ENCODE data around the gene CCDC186. TPM values are rescaled to one million over a fixed set of nuclear protein-coding genes. Genes with fewer than 3 reads are reported as not detected.

Gene CCDC186
- total RNA-seq, 1 donor, result 14.6 TPM

DNA sequence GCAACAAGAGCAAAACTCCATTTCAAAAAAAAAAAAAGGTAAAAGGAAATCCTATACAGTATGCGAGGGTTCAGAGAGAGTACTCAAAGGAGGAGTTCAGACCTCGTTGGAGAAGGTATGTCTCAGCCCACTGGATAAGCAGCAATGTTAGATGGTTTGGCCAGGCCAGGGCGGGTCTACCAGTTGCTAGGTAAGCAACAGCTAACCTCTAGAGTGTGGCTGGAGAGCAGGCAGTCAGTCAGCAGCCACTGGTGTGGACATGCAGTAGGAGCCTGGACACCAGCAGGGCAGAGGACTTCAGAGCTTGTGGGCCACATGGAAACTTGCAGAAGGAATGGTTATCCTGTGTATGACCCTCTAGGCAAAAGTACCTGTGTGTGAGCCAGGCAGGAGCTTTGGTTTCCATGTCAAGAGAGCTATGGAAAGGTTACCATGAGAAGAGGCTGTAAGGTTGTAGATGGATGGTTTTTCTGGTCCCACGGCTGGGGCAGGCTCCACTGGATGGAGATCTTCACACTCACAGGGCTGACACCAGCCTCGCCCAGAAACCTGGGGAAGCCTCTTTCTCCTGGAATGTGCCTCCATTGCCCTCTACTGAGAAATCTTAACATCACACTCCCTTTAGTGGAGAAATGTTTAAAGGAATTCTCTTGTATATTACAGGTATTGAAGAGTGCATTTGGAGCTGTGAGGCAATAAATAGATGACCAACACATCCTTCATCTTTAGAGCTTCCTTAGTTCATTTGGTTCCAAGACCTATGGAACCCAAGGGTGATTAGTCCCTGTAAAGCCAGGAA, 63.6 kb downstream of the CCDC186 start:
- DNase-seq (ENCODE audit: low read depth), result no peak
- TF ChIP-seq, protein P1, sequence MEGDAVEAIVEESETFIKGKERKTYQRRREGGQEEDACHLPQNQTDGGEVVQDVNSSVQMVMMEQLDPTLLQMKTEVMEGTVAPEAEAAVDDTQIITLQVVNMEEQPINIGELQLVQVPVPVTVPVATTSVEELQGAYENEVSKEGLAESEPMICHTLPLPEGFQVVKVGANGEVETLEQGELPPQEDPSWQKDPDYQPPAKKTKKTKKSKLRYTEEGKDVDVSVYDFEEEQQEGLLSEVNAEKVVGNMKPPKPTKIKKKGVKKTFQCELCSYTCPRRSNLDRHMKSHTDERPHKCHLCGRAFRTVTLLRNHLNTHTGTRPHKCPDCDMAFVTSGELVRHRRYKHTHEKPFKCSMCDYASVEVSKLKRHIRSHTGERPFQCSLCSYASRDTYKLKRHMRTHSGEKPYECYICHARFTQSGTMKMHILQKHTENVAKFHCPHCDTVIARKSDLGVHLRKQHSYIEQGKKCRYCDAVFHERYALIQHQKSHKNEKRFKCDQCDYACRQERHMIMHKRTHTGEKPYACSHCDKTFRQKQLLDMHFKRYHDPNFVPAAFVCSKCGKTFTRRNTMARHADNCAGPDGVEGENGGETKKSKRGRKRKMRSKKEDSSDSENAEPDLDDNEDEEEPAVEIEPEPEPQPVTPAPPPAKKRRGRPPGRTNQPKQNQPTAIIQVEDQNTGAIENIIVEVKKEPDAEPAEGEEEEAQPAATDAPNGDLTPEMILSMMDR (IDR thresholded peaks at IDR 0.05; ENCODE audit: insufficient read depth, low read length), result peak; percentile 32
- no peak overlapping the region for H3K4me3 ChIP-seq (ENCODE audit: low read depth, low read length)

GRCh38 chr10:114103284-114103683, 70.7 kb downstream of the CCDC186 start:
- no peak overlapping the region for H3K4me3 ChIP-seq (ENCODE audit: low read depth, low read length)
- TF ChIP-seq, protein P1 (IDR thresholded peaks at IDR 0.05; ENCODE audit: insufficient read depth, low read length), result peak; percentile 50
- DNase-seq (ENCODE audit: low read depth), result peak; percentile 77

DNA sequence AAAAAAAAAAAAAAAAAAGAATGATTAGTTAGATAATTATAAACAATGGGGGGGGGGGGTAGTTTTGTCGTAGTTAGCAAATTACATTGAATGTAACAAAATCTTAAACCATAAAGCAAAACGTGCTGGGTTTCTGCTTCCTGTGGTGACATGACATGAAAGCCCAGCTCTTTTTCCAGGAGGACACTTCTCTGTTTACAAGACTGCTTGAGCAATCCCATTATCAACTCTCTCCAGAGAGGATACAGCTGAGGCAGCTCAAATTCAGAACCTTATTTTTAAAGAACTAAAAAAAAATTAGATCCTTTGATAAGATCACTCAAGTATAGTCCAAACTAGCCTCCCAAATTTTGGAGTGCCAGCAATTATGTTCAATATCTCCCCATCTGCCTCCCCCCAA, 71.7 kb downstream of the CCDC186 start:
- DNase-seq (ENCODE audit: low read depth), result no peak
- TF ChIP-seq, protein P1 (IDR thresholded peaks at IDR 0.05; ENCODE audit: insufficient read depth, low read length), result no peak
- no peak overlapping the region for H3K4me3 ChIP-seq (ENCODE audit: low read depth, low read length)

DNA sequence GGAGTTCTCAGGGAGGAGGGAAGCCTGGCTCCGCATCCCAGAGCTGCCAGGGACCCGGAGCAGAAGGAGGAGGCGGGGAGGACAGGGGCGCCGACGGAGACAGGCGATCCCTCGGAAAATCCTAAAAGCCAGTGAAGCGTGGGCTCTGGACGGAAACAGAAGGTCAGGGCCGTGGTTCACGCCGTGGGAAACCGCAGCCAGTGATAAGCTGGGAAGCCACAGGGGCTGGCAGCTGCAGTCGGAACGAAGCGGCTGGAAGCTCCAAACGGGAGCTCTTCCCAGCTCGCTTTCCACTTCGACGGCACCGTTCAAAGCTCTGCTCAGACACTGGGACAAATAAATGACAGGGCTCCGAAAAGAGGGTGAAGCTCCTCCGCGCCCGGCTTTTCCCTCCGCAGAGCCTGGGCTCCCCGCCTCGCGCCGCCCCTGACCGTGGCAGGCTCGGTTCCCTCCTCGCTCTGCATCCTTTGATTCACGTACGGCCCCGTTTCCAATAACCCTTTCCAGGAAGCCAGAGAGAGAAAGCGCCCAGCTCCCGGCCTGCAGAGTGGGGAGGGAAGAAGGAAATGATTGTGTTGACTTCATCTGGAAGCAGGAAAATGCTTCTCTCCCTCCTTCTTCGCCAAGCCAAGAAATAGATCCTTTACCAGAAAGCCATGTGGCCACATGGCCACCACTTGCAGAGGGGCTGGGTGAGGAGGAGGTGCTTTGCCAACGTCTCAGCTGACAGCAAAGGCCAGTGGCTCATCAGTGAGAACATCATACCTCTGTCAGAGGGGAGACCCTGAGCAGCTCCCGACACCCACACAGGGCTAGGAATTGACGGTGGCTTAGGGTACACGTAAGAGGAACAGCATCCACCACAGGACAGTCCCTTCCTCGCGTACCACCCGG, 72.9 kb downstream of the CCDC186 start:
- TF ChIP-seq, protein P1 (IDR thresholded peaks at IDR 0.05; ENCODE audit: insufficient read depth, low read length), result no peak
- peak overlapping the region; percentile 51 for H3K4me3 ChIP-seq (ENCODE audit: low read depth, low read length)
- peak; percentile 33 for DNase-seq (ENCODE audit: low read depth)

- no peak overlapping the region for H3K4me3 ChIP-seq (ENCODE audit: low read depth, low read length)
- TF ChIP-seq, protein P1 (IDR thresholded peaks at IDR 0.05; ENCODE audit: insufficient read depth, low read length), result no peak
- DNase-seq (ENCODE audit: low read depth), result no peak
Observed at GRCh38 chr10:114096864-114097263, 77.1 kb downstream of the CCDC186 start.

DNA sequence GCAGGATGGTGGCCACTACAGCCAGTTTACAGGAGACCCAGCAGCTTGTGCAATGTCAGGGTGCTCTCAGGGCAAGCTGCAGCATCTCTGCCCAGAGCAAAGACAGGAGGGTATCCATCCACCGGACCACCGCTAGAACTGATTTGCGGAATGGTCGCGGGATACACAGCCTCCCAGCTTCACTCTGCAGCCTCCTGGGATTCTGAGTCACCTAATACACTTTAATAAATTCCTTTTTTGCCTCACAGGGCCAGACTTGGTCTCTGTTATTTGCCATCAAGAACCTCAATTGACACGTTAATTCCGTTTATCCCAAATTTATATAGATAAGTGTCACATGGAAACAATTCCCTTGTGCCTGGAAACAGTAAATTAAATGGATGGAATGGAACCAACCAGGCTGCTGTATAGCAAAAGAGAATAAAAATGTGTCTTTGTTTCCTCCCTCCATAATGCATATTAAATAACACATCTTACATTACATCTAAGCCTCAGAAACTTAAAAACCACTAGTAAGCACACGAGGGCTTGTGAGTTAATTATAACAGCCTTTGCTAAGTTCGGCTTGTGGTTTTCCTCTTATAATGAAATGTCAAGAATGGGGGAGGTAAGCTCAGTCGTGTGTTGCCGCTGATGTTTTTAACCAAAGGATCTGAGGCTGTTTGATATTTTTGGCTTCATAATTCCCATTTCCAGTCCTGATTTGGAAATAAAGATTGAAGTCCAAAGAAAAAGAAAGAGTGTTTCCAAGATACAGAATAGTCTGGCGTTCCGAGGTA, 78.3 kb downstream of the CCDC186 start:
- DNase-seq (ENCODE audit: low read depth), result no peak
- H3K4me3 ChIP-seq (ENCODE audit: low read depth, low read length), result no peak overlapping the region
- TF ChIP-seq, protein P1 (IDR thresholded peaks at IDR 0.05; ENCODE audit: insufficient read depth, low read length), result no peak
